Stromal cell of bone marrow (primary cell): ENCODE measurements around the gene SUMO3.

ENCODE experiments used
- DNase-seq: peaks from one replicate; pipeline ENCODE4 v3.0.0-alpha.2; 2012; ENCODE audit warnings: low read depth

The SUMO3 gene

GRCh38 chr21:44758781-44759627 is 58.9 kb downstream of the SUMO3 start:
- DNase-seq: no peak

GRCh38 chr21:44758141-44758561 is 59.7 kb downstream of the SUMO3 start:
- no peak for DNase-seq

- DNase-seq: no peak
These were observed 60.1 kb downstream of the SUMO3 start for GRCh38 chr21:44757731-44758130.

- no peak for DNase-seq
These were observed 61.3 kb downstream of the SUMO3 start for GRCh38 chr21:44756423-44757185.
